ENCODE results near the gene GLYR1. TPM values are rescaled to one million over a fixed set of nuclear protein-coding genes. Genes with fewer than 3 reads are reported as not detected.

GLYR1 gene
- polyA plus RNA-seq, 1 donor: 54.5 TPM

GRCh38 chr16:4879049-4879448 lies 32.0 kb upstream of the GLYR1 start:
- no peak for DNase-seq

GRCh38 chr16:4877380-4877685 lies 30.2 kb upstream of the GLYR1 start:
- no peak for DNase-seq

GRCh38 chr16:4876646-4877379 lies 29.7 kb upstream of the GLYR1 start:
- DNase-seq: no peak

- no peak for DNase-seq
Observed at GRCh38 chr16:4874666-4875065, 27.6 kb upstream of the GLYR1 start.

- no peak for DNase-seq
Observed at GRCh38 chr16:4873091-4873490, 26.0 kb upstream of the GLYR1 start.

- DNase-seq: no peak
Observed at GRCh38 chr16:4871071-4871470, 24.0 kb upstream of the GLYR1 start.

GRCh38 chr16:4870138-4870671 lies 23.1 kb upstream of the GLYR1 start:
- DNase-seq: no peak

GRCh38 chr16:4869147-4869805 lies 22.2 kb upstream of the GLYR1 start:
- DNase-seq: no peak

- DNase-seq: no peak
Observed at GRCh38 chr16:4868535-4868934, 21.4 kb upstream of the GLYR1 start.

GRCh38 chr16:4868026-4868425 lies 20.9 kb upstream of the GLYR1 start:
- DNase-seq: no peak

GRCh38 chr16:4866586-4866985 lies 19.5 kb upstream of the GLYR1 start:
- DNase-seq: no peak

- DNase-seq: no peak
Observed at GRCh38 chr16:4865231-4865860, 18.3 kb upstream of the GLYR1 start.

GRCh38 chr16:4864728-4865127 lies 17.6 kb upstream of the GLYR1 start:
- no peak for DNase-seq

GRCh38 chr16:4862639-4863038 lies 15.6 kb upstream of the GLYR1 start:
- DNase-seq: no peak

- no peak for DNase-seq
Observed at GRCh38 chr16:4860727-4861342, 13.7 kb upstream of the GLYR1 start.

GRCh38 chr16:4859900-4860255 lies 12.8 kb upstream of the GLYR1 start:
- no peak for DNase-seq

GRCh38 chr16:4859190-4859899 lies 12.3 kb upstream of the GLYR1 start:
- no peak for DNase-seq

- DNase-seq: no peak
Observed at GRCh38 chr16:4855804-4856203, 8.7 kb upstream of the GLYR1 start.

- no peak for DNase-seq
Observed at GRCh38 chr16:4855371-4855770, 8.3 kb upstream of the GLYR1 start.

GRCh38 chr16:4852221-4852872 lies 5.3 kb upstream of the GLYR1 start:
- no peak for DNase-seq

GRCh38 chr16:4850211-4850610 lies 3.1 kb upstream of the GLYR1 start:
- DNase-seq: no peak
